Measurements from ENCODE around the gene CCNY.

CCNY gene

DNA sequence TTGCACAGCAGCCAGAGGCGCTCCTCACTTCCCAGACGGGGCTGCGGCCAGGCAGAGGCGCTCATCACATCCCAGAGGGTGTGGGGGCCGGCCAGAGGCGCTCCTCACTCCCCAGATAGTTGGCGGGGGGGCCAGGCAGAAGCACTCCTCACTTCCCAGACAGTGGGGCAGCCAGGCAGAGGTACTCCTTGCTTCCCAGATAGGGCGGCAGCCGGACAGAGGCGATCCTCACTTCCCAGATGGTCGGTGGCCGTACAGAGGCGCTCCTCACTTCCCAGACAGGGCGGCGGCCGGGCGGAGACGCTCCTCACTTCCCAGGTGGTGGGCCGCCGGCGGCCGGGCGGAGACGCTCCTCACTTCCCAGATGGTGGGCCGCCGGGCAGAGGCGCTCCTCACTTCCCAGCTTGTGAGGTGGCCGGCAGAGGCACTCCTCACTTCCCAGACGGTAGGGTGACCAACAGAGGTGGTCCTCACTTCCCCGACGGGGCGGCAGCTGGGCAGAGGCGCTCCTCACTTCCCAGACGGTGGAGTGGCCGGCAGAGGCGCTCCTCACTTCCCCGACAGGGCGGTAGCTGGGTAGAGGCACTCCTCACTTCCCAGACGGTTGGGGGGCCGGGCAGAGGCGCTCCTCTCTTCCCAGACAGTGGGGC lies 26.5 kb downstream of the CCNY start:
- TF ChIP-seq, protein P1, sequence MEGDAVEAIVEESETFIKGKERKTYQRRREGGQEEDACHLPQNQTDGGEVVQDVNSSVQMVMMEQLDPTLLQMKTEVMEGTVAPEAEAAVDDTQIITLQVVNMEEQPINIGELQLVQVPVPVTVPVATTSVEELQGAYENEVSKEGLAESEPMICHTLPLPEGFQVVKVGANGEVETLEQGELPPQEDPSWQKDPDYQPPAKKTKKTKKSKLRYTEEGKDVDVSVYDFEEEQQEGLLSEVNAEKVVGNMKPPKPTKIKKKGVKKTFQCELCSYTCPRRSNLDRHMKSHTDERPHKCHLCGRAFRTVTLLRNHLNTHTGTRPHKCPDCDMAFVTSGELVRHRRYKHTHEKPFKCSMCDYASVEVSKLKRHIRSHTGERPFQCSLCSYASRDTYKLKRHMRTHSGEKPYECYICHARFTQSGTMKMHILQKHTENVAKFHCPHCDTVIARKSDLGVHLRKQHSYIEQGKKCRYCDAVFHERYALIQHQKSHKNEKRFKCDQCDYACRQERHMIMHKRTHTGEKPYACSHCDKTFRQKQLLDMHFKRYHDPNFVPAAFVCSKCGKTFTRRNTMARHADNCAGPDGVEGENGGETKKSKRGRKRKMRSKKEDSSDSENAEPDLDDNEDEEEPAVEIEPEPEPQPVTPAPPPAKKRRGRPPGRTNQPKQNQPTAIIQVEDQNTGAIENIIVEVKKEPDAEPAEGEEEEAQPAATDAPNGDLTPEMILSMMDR (IDR thresholded peaks at IDR 0.05; ENCODE audit: low read depth, low read length) = no peak
- no peak for DNase-seq (ENCODE audit: low read depth, low spot score)
- H3K4me3 ChIP-seq (ENCODE audit: low read depth, low read length) = no peak overlapping the region
- in situ Hi-C loops (cut with HindIII; ENCODE audit: low sequenced_read_pairs) = no loop called here

DNA sequence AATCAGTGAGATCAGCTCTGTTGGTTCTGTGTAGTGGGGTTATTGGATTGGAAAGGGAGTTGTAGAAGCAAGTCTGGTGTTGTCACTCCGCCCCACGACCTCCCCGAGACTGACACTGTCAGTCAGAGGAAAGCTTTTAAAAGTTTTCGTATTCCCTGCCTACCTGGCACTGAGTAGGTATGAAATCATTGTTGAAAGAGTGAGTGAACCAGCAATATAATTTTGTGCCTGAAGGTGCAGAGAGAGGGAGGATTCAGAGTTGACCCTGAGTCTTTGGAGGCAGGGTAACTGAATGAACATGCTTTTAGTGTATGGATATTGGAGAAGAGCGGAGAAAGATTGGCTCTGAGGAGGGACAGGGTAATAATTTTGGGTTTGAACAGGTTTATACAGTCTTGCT lies 27.3 kb downstream of the CCNY start:
- TF ChIP-seq, protein P1 (IDR thresholded peaks at IDR 0.05; ENCODE audit: low read depth, low read length) = no peak
- in situ Hi-C loops (cut with HindIII; ENCODE audit: low sequenced_read_pairs) = no loop called here
- H3K4me3 ChIP-seq (ENCODE audit: low read depth, low read length) = no peak overlapping the region
- DNase-seq (ENCODE audit: low read depth, low spot score) = no peak

DNA sequence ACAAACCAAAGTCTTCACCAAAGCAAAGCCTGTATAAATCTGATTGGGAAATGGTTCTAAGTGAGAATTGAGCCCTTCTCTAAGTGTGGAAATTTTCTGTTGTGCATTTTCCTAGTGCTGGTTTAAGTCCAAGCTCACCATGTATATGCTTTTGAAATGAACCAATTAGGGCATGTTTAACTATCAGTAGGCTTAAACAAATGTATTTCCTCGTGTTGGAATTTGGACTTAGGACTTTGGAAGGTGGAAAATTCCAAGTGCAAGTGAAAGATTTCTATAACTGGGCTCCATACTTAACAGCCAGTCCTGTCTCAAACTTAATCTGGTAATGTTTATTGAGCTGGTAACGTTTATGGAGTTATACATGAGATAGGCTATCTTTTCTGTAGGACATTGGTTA lies 28.5 kb downstream of the CCNY start:
- no peak overlapping the region for H3K4me3 ChIP-seq (ENCODE audit: low read depth, low read length)
- in situ Hi-C loops (cut with HindIII; ENCODE audit: low sequenced_read_pairs) = no loop called here
- DNase-seq (ENCODE audit: low read depth, low spot score) = no peak
- TF ChIP-seq, protein P1 (IDR thresholded peaks at IDR 0.05; ENCODE audit: low read depth, low read length) = no peak

DNA sequence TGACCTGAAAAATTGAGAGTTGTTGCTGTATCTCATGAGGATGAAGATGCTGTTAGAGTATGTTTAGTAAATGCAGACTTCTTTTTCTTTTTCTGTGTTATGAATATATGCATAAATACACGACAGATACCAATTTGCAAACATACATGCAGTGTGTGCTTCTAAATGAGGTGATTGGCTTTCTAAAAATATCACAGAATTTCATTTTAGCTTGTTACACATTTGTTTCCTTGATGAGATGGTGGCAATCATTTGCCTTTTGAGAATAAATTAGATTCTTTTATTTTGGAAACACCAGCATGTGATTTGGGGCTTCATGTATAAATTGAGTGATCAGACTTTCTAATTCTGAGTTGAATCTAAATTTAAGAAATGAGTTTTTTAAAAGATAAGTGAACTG lies 29.7 kb downstream of the CCNY start:
- no peak for DNase-seq (ENCODE audit: low read depth, low spot score)
- TF ChIP-seq, protein P1 (IDR thresholded peaks at IDR 0.05; ENCODE audit: low read depth, low read length) = no peak
- H3K4me3 ChIP-seq (ENCODE audit: low read depth, low read length) = no peak overlapping the region
- in situ Hi-C loops (cut with HindIII; ENCODE audit: low sequenced_read_pairs) = no loop called here

DNA sequence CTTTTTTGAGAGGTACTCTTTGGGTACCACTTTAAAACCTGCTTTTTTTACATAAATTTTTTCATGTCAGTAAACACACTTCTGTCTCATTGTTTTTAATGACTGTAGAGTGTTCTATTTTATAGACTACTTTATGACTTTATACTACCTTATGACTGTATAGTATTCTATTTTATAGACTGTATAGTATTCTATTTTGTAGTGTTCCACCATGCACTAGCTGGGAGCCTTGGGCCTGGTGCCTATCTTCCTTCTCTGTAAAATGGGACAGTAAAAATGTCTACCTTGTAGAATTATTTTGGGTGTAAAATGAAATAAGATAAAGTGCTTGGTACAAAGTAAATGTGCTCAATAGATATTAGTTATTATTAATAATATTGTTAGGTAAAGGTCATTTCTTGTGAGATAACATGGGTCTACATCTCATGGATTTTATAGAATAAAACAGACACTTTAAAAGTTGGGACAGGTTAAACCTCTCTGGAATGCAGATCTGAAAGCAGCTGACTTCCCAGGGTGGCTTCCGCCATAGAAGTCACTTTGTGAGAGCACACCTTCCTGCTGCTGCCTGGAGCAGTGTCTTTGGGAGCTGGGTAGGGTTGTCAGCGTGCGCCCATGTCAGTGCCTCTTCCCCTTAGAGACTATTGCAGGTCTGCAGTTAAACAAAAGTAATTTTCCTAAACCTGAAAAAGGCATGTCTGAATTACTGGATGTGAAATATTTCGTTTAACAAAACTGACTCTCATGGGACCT lies 31.0 kb downstream of the CCNY start:
- no peak for DNase-seq (ENCODE audit: low read depth, low spot score)
- in situ Hi-C loops (cut with HindIII; ENCODE audit: low sequenced_read_pairs) = no loop called here
- TF ChIP-seq, protein P1 (IDR thresholded peaks at IDR 0.05; ENCODE audit: low read depth, low read length) = no peak
- H3K4me3 ChIP-seq (ENCODE audit: low read depth, low read length) = no peak overlapping the region

DNA sequence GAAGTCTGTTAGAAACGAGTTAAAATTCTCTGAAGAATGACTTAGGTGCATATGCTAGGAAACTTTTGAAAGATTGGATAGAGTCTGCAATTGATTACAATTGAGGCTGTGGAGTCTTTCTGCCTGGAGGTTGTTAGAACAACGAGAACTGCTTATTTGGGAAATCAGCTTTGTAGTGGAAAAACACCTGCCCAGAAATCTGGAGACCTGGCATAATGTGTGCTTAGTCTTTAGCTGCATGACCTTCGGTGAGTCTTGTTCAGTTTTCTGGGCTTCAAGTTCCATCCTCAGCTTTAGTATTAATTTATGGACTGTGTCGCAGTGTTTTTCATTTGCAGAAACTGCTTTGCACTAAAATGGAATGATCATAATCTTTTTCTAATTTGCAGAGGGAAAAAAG lies 31.7 kb downstream of the CCNY start:
- no peak overlapping the region for H3K4me3 ChIP-seq (ENCODE audit: low read depth, low read length)
- in situ Hi-C loops (cut with HindIII; ENCODE audit: low sequenced_read_pairs) = no loop called here
- DNase-seq (ENCODE audit: low read depth, low spot score) = no peak
- TF ChIP-seq, protein P1 (IDR thresholded peaks at IDR 0.05; ENCODE audit: low read depth, low read length) = no peak

Measured in astrocyte of the spinal cord (primary cell).